ENCODE measurements around the gene PLCH2.

GRCh38 chr1:2545754-2546514, 69.8 kb downstream of the PLCH2 start:
- no peak for TF ChIP-seq CTCF (conservative IDR thresholded peaks at IDR 0.05; ENCODE audit: low read length)
- TF ChIP-seq EZH2phosphoT487 (IDR thresholded peaks at IDR 0.05; ENCODE audit: borderline replicate concordance): no peak
